Measurements from ENCODE around the gene ATP8B1.

DNA sequence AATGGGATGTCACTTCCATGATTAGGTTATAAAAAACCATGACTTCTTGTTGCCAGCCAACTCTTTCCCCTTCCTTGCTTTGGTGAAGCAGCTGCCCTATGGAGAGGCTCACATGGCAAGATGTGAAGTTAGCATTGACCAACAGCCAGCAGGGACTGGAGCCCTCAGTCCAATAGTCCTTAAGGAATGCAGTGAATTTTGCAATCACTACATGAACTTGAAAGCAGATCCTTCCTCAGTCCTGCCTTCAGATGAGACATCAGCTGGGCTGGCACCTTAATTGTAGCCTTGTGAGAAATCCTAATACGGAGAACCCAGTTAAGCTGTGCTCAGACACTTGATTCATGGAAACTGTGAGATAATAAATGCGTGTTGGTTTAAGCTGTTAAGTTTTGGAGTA is 61.8 kb downstream of the ATP8B1 start:
- TF ChIP-seq EZH2 (IDR thresholded peaks at IDR 0.05; ENCODE audit: borderline replicate concordance, low read length), result no peak
- TF ChIP-seq, protein P1, sequence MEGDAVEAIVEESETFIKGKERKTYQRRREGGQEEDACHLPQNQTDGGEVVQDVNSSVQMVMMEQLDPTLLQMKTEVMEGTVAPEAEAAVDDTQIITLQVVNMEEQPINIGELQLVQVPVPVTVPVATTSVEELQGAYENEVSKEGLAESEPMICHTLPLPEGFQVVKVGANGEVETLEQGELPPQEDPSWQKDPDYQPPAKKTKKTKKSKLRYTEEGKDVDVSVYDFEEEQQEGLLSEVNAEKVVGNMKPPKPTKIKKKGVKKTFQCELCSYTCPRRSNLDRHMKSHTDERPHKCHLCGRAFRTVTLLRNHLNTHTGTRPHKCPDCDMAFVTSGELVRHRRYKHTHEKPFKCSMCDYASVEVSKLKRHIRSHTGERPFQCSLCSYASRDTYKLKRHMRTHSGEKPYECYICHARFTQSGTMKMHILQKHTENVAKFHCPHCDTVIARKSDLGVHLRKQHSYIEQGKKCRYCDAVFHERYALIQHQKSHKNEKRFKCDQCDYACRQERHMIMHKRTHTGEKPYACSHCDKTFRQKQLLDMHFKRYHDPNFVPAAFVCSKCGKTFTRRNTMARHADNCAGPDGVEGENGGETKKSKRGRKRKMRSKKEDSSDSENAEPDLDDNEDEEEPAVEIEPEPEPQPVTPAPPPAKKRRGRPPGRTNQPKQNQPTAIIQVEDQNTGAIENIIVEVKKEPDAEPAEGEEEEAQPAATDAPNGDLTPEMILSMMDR (conservative IDR thresholded peaks at IDR 0.05 in 1 of 2, IDR thresholded peaks at IDR 0.05 in 1 of 2; ENCODE audit: extremely low read depth in 1 of 2, insufficient read depth in 1 of 2, low read depth in 1 of 2, low read length in 2 of 2), result no peak
